Hepatocyte (in vitro differentiated cells): ENCODE results near the gene CEP164. TPM values are rescaled to one million over a fixed set of nuclear protein-coding genes. Genes with fewer than 3 reads are reported as not detected.

Experiments used
- DNase-seq: peaks from one replicate; pipeline ENCODE4 v3.0.0-alpha.2; 2016; ENCODE audit warnings: low spot score
- H2AFZ ChIP-seq: fragments of 200-600 bp; sonication (generic); 2 replicates; pipeline ENCODE4 v1.6.0; 2016; ENCODE audit warnings: antibody characterized with exemption, mild to moderate bottlenecking
- H3K27ac ChIP-seq: fragments of 200-600 bp; sonication (generic); 2 replicates; pipeline ENCODE4 v1.5.1; 2016; ENCODE audit warnings: mild to moderate bottlenecking
- H3K27me3 ChIP-seq: fragments of 200-600 bp; sonication (generic); 2 replicates; pipeline ENCODE4 v1.6.1; 2016
- H3K36me3 ChIP-seq: fragments of 200-600 bp; sonication (generic); replicated peaks from 2 replicates; pipeline ENCODE4 v1.5.1; 2016; ENCODE audit warnings: low read depth; ENCODE audit not compliant: insufficient read depth
- H3K4me1 ChIP-seq: fragments of 200-600 bp; sonication (generic); 2 replicates; pipeline ENCODE4 v1.5.1; 2016; ENCODE audit warnings: mild to moderate bottlenecking, moderate library complexity; ENCODE audit not compliant: insufficient read depth
- H3K4me2 ChIP-seq: fragments of 200-600 bp; sonication (generic); 2 replicates; pipeline ENCODE4 v1.6.0; 2016
- H3K4me3 ChIP-seq: fragments of 200-600 bp; sonication (generic); 2 replicates; pipeline ENCODE4 v1.5.1; 2016; ENCODE audit warnings: mild to moderate bottlenecking
- H3K79me2 ChIP-seq: fragments of 200-600 bp; sonication (generic); 2 replicates; pipeline ENCODE4 v1.6.0; 2017; ENCODE audit warnings: mild to moderate bottlenecking
- H3K9me2 ChIP-seq: fragments of 200-600 bp; sonication (generic); replicated peaks from 2 replicates; pipeline ENCODE4 v1.6.0; 2017; ENCODE audit warnings: mild to moderate bottlenecking; ENCODE audit not compliant: insufficient read depth
- H3K9me3 ChIP-seq: fragments of 200-600 bp; sonication (generic); 2 replicates; pipeline ENCODE4 v1.5.1; 2016; ENCODE audit warnings: low read depth, mild to moderate bottlenecking
- H4K20me1 ChIP-seq: fragments of 200-600 bp; sonication (generic); 2 replicates; pipeline ENCODE4 v1.6.0; 2016; ENCODE audit warnings: mild to moderate bottlenecking; ENCODE audit not compliant: insufficient read depth, poor library complexity, severe bottlenecking
- CTCF ChIP-seq: fragments of 200-600 bp; sonication (generic); IDR thresholded peaks from 2 replicates; pipeline ENCODE4 v1.5.1; 2016; ENCODE audit warnings: antibody characterized with exemption, mild to moderate bottlenecking; ENCODE audit not compliant: poor library complexity
- EZH2 ChIP-seq: fragments of 200-600 bp; sonication (generic); IDR thresholded peaks from 2 replicates; pipeline ENCODE4 v1.6.1; 2016; ENCODE audit warnings: antibody characterized with exemption, mild to moderate bottlenecking, borderline replicate concordance
- EZH2phosphoT487 ChIP-seq: fragments of 200-600 bp; sonication (generic); IDR thresholded peaks from one replicate; pipeline ENCODE4 v1.6.1; 2018; ENCODE audit warnings: antibody characterized with exemption, mild to moderate bottlenecking, low read depth, moderate library complexity; ENCODE audit not compliant: unreplicated experiment, severe bottlenecking
- WGBS: methylation state at CpG from one replicate; pipeline ENCODE4 v1.1.6; 2016; ENCODE audit warnings: low lambda C conversion rate; ENCODE audit errors: missing lambda C conversion rate; 5-methylcytosine and 5-hydroxymethylcytosine counted together
- polyA plus RNA-seq: library from polyadenylated mRNA; unstranded; fragments of >200 nt; fragmentation: Nextera tagmentation; extraction: Ambion mirVana; gene quantifications from 2 replicates; pipeline ENCODE4 v1.2.1, GENCODE V29; 2016
- total RNA-seq: library from RNA; depleted of rRNA; stranded (reverse); fragments of >200 nt; gene quantifications from 2 replicates; pipeline ENCODE4 v1.2.3, GENCODE V29; 2014

Gene CEP164
- total and polyA plus RNA-seq, 2 experiments from 2014 or later, result 18.3 to 19.9 TPM

GRCh38 chr11:117354550-117354949, 26.9 kb downstream of the CEP164 start:
- Histone ChIP-seq H3K4me1 (no peaks in the 10 kb centered on the region), H3K4me3 (no peak overlapping the region), H3K27ac (no peak overlapping the region), H2AFZ (no peak overlapping the region), H3K79me2 (no peaks in the 10 kb centered on the region), H4K20me1 (no peaks in the 10 kb centered on the region), H3K4me2 (no peak overlapping the region), H3K9me2 (no peaks in the 10 kb centered on the region), H3K9me3 (no peaks in the 10 kb centered on the region), H3K36me3 (no peaks in the 10 kb centered on the region), H3K27me3 (no peaks in the 10 kb centered on the region)
- WGBS, result 90% methylated on average over 4 of the region's 4 CpGs
- TF ChIP-seq EZH2 (no peak), CTCF (no peak), EZH2phosphoT487 (no peak)
- no peak for DNase-seq

DNA sequence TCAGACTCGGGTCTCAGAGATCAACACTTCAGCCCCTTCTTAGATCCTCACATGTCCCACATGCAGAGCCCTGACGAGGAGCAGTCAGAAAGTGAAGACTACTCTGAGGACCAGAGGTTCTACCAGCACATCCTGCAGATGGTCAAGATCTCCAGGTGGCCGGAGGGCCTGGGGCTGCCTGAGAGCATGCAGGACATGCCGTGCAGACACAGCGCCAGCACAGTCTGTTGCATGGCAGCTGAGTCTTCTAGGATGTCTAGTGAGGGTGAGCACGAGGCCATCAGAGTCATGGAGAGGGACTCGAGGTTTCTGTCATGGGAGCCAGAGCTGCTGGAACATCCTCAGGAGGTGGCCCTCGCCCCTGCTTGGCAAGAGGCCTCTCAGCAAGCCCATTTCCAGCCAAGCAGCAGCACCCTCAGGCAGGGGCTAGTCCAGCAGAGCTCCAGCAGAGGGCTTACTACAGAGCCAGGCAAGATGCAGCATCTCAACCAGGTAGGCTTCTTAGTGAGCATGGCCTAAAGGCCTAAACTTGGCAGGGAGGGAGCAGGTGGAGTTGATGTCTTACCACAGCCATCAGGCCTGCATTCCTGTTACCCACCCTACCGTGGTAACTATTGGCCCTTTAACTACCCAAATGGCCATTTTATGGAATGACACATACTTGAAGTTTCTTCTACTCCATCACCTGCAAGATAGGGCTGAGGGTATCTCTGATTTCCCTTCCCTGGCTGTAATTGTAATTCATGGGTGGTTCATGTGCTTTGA, 28.7 kb downstream of the CEP164 start:
- Histone ChIP-seq H3K9me2 (no peaks in the 10 kb centered on the region), H3K27ac (no peak overlapping the region)
- 87% methylated on average over 9 of the region's 9 CpGs for WGBS

DNA sequence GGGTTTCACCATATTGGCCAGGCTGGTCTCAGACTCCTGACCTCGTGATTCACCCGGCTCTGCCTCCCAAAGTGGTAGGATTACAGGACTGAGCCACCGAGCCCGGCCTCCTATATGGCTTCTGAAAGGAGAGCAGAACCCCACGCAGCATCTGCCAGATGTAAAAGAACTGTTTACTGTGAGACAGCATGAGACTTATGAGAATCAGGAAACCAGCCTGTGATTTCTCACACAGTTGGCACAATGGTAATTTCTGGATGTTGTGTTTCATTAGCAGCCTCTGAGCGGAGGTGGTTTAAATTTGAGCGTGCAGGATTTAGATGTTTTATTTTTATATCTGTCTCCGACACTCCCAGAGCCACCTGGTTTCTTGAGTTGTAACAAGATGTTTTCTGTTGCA, 33.8 kb downstream of the CEP164 start:
- H3K36me3 ChIP-seq, result no peaks in the 10 kb centered on the region
- H3K4me3 ChIP-seq, result no peak overlapping the region
- H3K79me2 ChIP-seq, result no peaks in the 10 kb centered on the region
- no peak for DNase-seq
- no peak for TF ChIP-seq EZH2phosphoT487
- no peak for TF ChIP-seq EZH2
- no peak for TF ChIP-seq CTCF
- no peak overlapping the region for H3K4me2 ChIP-seq
- no peaks in the 10 kb centered on the region for H3K9me3 ChIP-seq
- no peak overlapping the region for H2AFZ ChIP-seq
- no peaks in the 10 kb centered on the region for H3K27me3 ChIP-seq
- H3K27ac ChIP-seq, result no peak overlapping the region
- H3K4me1 ChIP-seq, result no peaks in the 10 kb centered on the region
- H3K9me2 ChIP-seq, result no peaks in the 10 kb centered on the region
- 84% methylated on average over 8 of the region's 8 CpGs for WGBS
- H4K20me1 ChIP-seq, result no peaks in the 10 kb centered on the region

More for the DNA sequence above, 28.7 kb downstream of the CEP164 start:
- H3K9me3 ChIP-seq, result no peaks in the 10 kb centered on the region
- TF ChIP-seq CTCF, result no peak
- TF ChIP-seq EZH2, result no peak
- no peak for TF ChIP-seq EZH2phosphoT487
- no peaks in the 10 kb centered on the region for H3K79me2 ChIP-seq
- DNase-seq, result no peak
- no peaks in the 10 kb centered on the region for H3K27me3 ChIP-seq
- no peaks in the 10 kb centered on the region for H3K4me1 ChIP-seq
- no peaks in the 10 kb centered on the region for H3K36me3 ChIP-seq
- H3K4me2 ChIP-seq, result no peak overlapping the region
- H4K20me1 ChIP-seq, result no peaks in the 10 kb centered on the region
- no peak overlapping the region for H2AFZ ChIP-seq
- H3K4me3 ChIP-seq, result no peak overlapping the region

GRCh38 chr11:117366248-117366647, 38.6 kb downstream of the CEP164 start:
- H3K27me3 ChIP-seq, result no peaks in the 10 kb centered on the region
- no peak overlapping the region for H3K27ac ChIP-seq
- H4K20me1 ChIP-seq, result no peaks in the 10 kb centered on the region
- TF ChIP-seq CTCF, result no peak
- no peak for TF ChIP-seq EZH2phosphoT487
- TF ChIP-seq EZH2, result no peak
- no peak overlapping the region for H3K4me2 ChIP-seq
- no peaks in the 10 kb centered on the region for H3K9me2 ChIP-seq
- 79% methylated on average over 6 of the region's 6 CpGs for WGBS
- H3K4me3 ChIP-seq, result no peak overlapping the region
- no peaks in the 10 kb centered on the region for H3K36me3 ChIP-seq
- no peaks in the 10 kb centered on the region for H3K9me3 ChIP-seq
- H2AFZ ChIP-seq, result no peak overlapping the region
- DNase-seq, result no peak
- H3K4me1 ChIP-seq, result no peaks in the 10 kb centered on the region
- H3K79me2 ChIP-seq, result no peaks in the 10 kb centered on the region
